Liver (tissue), 9 donors: ENCODE results near the gene LHPP. TPM values are rescaled to one million over a fixed set of nuclear protein-coding genes. Genes with fewer than 3 reads are reported as not detected.

Experiments
- DNase-seq: peaks from one replicate; pipeline ENCODE4 v3.0.0-alpha.2; 2017; ENCODE audit warnings: low spot score
- H3K27ac ChIP-seq, 2 donors: one replicate each; pipeline ENCODE4 v1.7.0; 2013; ENCODE audit warnings: inconsistent platforms in 2 of 2, low read length in 2 of 2, control low read depth in 1 of 2, low read depth in 1 of 2, mild to moderate bottlenecking in 1 of 2
- H3K27me3 ChIP-seq, 4 donors: one replicate each; pipeline versions ENCODE4 v1.6.1 to v1.7.0; 2013; ENCODE audit warnings: low read length in 3 of 4, inconsistent platforms in 1 of 4, mild to moderate bottlenecking in 1 of 4, moderate library complexity in 1 of 4; ENCODE audit not compliant: control insufficient read depth in 4 of 4, insufficient read depth in 4 of 4
- H3K36me3 ChIP-seq, 4 donors: one replicate each; pipeline versions ENCODE4 v1.6.1 to v1.7.0; 2013; ENCODE audit warnings: low read length in 3 of 4, mild to moderate bottlenecking in 3 of 4, low read depth in 1 of 4, moderate library complexity in 1 of 4; ENCODE audit not compliant: control insufficient read depth in 4 of 4, insufficient read depth in 3 of 4
- H3K4me1 ChIP-seq, 4 donors: one replicate each; pipeline versions ENCODE4 v1.6.1 to v1.7.0; 2013; ENCODE audit warnings: low read length in 3 of 4, mild to moderate bottlenecking in 3 of 4, moderate library complexity in 1 of 4; ENCODE audit not compliant: control insufficient read depth in 4 of 4, insufficient read depth in 4 of 4
- H3K4me3 ChIP-seq, 3 donors: one replicate each; pipeline versions ENCODE4 v1.6.1 to v1.7.0; 2013; ENCODE audit warnings: low read length in 3 of 3, control low read depth in 1 of 3, low read depth in 1 of 3, mild to moderate bottlenecking in 1 of 3
- H3K9ac ChIP-seq, 2 donors: one replicate each; pipeline ENCODE4 v1.7.0; 2013; ENCODE audit warnings: low read length in 2 of 2, mild to moderate bottlenecking in 2 of 2, moderate library complexity in 2 of 2, control low read depth in 1 of 2, low read depth in 1 of 2
- H3K9me3 ChIP-seq, 4 donors: one replicate each; pipeline versions ENCODE4 v1.6.1 to v1.7.0; 2013; ENCODE audit warnings: low read length in 3 of 4; ENCODE audit not compliant: control insufficient read depth in 4 of 4
- ATF3 ChIP-seq: IDR thresholded peaks from 2 replicates; pipeline ENCODE4 v1.6.1; 2016; ENCODE audit warnings: antibody characterized with exemption
- CTCF ChIP-seq: fragments of 150-350 bp; IDR thresholded peaks from 2 replicates; pipeline ENCODE4 v1.5.1; 2017; ENCODE audit warnings: improper control_type of control experiment, low read depth, low read length; ENCODE audit not compliant: missing input control
- EGR1 ChIP-seq, 2 donors: IDR thresholded peaks; 2 replicates each; pipeline ENCODE4 v1.6.1; 2016 to 2018; ENCODE audit warnings: antibody characterized with exemption in 2 of 2, low read depth in 2 of 2
- FOXA1 ChIP-seq: IDR thresholded peaks from 2 replicates; pipeline ENCODE4 v1.6.1; 2016; ENCODE audit warnings: antibody characterized with exemption
- GABPA ChIP-seq, 2 donors: IDR thresholded peaks in 1 of 2; conservative IDR thresholded peaks in 1 of 2; 2 replicates each; pipeline ENCODE4 v1.6.1; 2016; ENCODE audit warnings: antibody characterized with exemption in 2 of 2, mild to moderate bottlenecking in 1 of 2, moderate library complexity in 1 of 2
- HNF4A ChIP-seq, 2 donors: conservative IDR thresholded peaks; 2 replicates each; pipeline ENCODE4 v1.6.1; 2016; ENCODE audit warnings: antibody characterized with exemption in 2 of 2, mild to moderate bottlenecking in 2 of 2
- JUND ChIP-seq, 2 donors: IDR thresholded peaks; 2 replicates each; pipeline ENCODE4 v1.6.1; 2016; ENCODE audit warnings: antibody characterized with exemption in 2 of 2
- MAX ChIP-seq: IDR thresholded peaks from 2 replicates; pipeline ENCODE4 v1.6.1; 2016; ENCODE audit warnings: antibody characterized with exemption
- NR2F2 ChIP-seq: IDR thresholded peaks from 2 replicates; pipeline ENCODE4 v1.6.1; 2016; ENCODE audit warnings: antibody characterized with exemption
- RAD21 ChIP-seq, 2 donors: IDR thresholded peaks; 2 replicates each; pipeline ENCODE4 v1.6.1; 2016; ENCODE audit warnings: antibody characterized with exemption in 2 of 2, mild to moderate bottlenecking in 2 of 2
- REST ChIP-seq: IDR thresholded peaks from 2 replicates; pipeline ENCODE4 v1.6.1; 2016; ENCODE audit warnings: antibody characterized with exemption, mild to moderate bottlenecking
- RXRA ChIP-seq, 2 donors: IDR thresholded peaks; 2 replicates each; pipeline ENCODE4 v1.6.1; 2017 to 2018; ENCODE audit warnings: antibody characterized with exemption in 2 of 2, mild to moderate bottlenecking in 1 of 2
- SP1 ChIP-seq: IDR thresholded peaks from 2 replicates; pipeline ENCODE4 v1.6.1; 2018; ENCODE audit warnings: antibody characterized with exemption, mild to moderate bottlenecking
- TAF1 ChIP-seq: conservative IDR thresholded peaks from 2 replicates; pipeline ENCODE4 v1.6.1; 2016; ENCODE audit warnings: antibody characterized with exemption, mild to moderate bottlenecking
- YY1 ChIP-seq: IDR thresholded peaks from 2 replicates; pipeline ENCODE4 v1.6.1; 2016; ENCODE audit warnings: antibody characterized with exemption, mild to moderate bottlenecking
- ZBTB33 ChIP-seq: IDR thresholded peaks from 2 replicates; pipeline ENCODE4 v1.6.1; 2016; ENCODE audit warnings: antibody characterized with exemption
- WGBS: extraction: QIAGEN DNeasy Blood & Tissue Kit; methylation state at CpG from one replicate; pipeline ENCODE4 v1.1.7; 2013; 5-methylcytosine and 5-hydroxymethylcytosine counted together
- polyA plus RNA-seq, 2 donors: library from polyadenylated mRNA; stranded (reverse) in 1 of 2; unstranded in 1 of 2; fragments of 200-250 nt in 1 of 2; fragments of >200 nt in 1 of 2; fragmentation: Nextera tagmentation in 1 of 2; extraction: Ambion mirVana in 1 of 2; gene quantifications; one replicate each; pipeline versions ENCODE4 v1.2.1 to v1.2.3, GENCODE V29; 2013 to 2015
- total RNA-seq, 2 donors: library from RNA; depleted of rRNA; stranded (reverse); fragments of >200 nt; gene quantifications; one replicate each; pipeline ENCODE4 v1.2.3, GENCODE V29; 2014
- donor health status: healthy.
- donor health status: healthy.
- donor health status: healthy.
- donor health status: healthy.
- donor health status: healthy.

The LHPP gene
- total and polyA plus RNA-seq, 4 donors: 15.9 to 39.9 (median 26.2) TPM

- no peak overlapping the region for H3K4me3 ChIP-seq
- no peak for DNase-seq
- WGBS: 45% methylated on average over 10 of the region's 10 CpGs
- no peak overlapping the region for H3K27ac ChIP-seq
- no peak overlapping the region for H3K9ac ChIP-seq
- H3K36me3 ChIP-seq: peaks cover 0 to 2% (median 0%) of the 10 kb centered on the region in 4 donors
- no peak for TF ChIP-seq GABPA (IDR thresholded peaks at IDR 0.05 in 1 of 2, conservative IDR thresholded peaks at IDR 0.05 in 1 of 2)
- no peak for TF ChIP-seq MAX
- TF ChIP-seq RAD21 (IDR thresholded peaks at IDR 0.05): no peak
- TF ChIP-seq CTCF: no peak
- TF ChIP-seq HNF4A (conservative IDR thresholded peaks at IDR 0.05): no peak
- no peak for TF ChIP-seq EGR1 (IDR thresholded peaks at IDR 0.05; ENCODE audit: low read depth in 2 of 2)
- no peak for TF ChIP-seq NR2F2
- no peaks in the 10 kb centered on the region for H3K4me1 ChIP-seq
- no peaks in the 10 kb centered on the region for H3K9me3 ChIP-seq
- H3K27me3 ChIP-seq: no peaks in the 10 kb centered on the region
These were observed 145.2 kb downstream of the LHPP start for GRCh38 chr10:124606822-124607221.

GRCh38 chr10:124607693-124608092 is 146.1 kb downstream of the LHPP start:
- H3K9ac ChIP-seq: no peak overlapping the region
- DNase-seq: no peak

More at GRCh38 chr10:124607693-124608092, 146.1 kb downstream of the LHPP start:
- 98% methylated on average over 18 of the region's 18 CpGs for WGBS
- Histone ChIP-seq H3K27ac (no peak overlapping the region), H3K4me1 (no peaks in the 10 kb centered on the region), H3K36me3 (peaks cover 0 to 2% (median 0%) of the 10 kb centered on the region in 4 donors), H3K9me3 (no peaks in the 10 kb centered on the region), H3K4me3 (no peak overlapping the region), H3K27me3 (no peaks in the 10 kb centered on the region)
- TF ChIP-seq SP1: no peak
- TF ChIP-seq ZBTB33: no peak
- no peak for TF ChIP-seq EGR1 (IDR thresholded peaks at IDR 0.05; ENCODE audit: low read depth in 2 of 2)
- TF ChIP-seq JUND (IDR thresholded peaks at IDR 0.05): no peak
- no peak for TF ChIP-seq ATF3
- TF ChIP-seq YY1: no peak
- no peak for TF ChIP-seq HNF4A (conservative IDR thresholded peaks at IDR 0.05)
- TF ChIP-seq TAF1: no peak
- TF ChIP-seq GABPA (IDR thresholded peaks at IDR 0.05 in 1 of 2, conservative IDR thresholded peaks at IDR 0.05 in 1 of 2): no peak
- TF ChIP-seq RXRA (IDR thresholded peaks at IDR 0.05): no peak
- no peak for TF ChIP-seq FOXA1
- TF ChIP-seq MAX: no peak
- no peak for TF ChIP-seq NR2F2
- TF ChIP-seq REST: no peak
- no peak for TF ChIP-seq RAD21 (IDR thresholded peaks at IDR 0.05)
